GM23338 (cell line): ENCODE results near the gene KLHL17.

Experiments used
- CTCF ChIP-seq, 2 experiments: fragments of 200-600 bp in 1 of 2; sonication (generic) in 1 of 2; conservative IDR thresholded peaks; 2 replicates each; pipeline versions ENCODE4 v1.5.1 to v1.6.1; 2016 to 2017; ENCODE audit warnings: antibody characterized with exemption in 2 of 2, low read depth in 2 of 2, mild to moderate bottlenecking in 2 of 2, moderate library complexity in 1 of 2
- EZH2 ChIP-seq: fragments of 200-600 bp; sonication (generic); IDR thresholded peaks from one replicate; pipeline ENCODE4 v1.8.0; 2017; ENCODE audit warnings: antibody characterized with exemption, mild to moderate bottlenecking, low read depth; ENCODE audit not compliant: unreplicated experiment
- EZH2phosphoT487 ChIP-seq: fragments of 200-600 bp; sonication (generic); IDR thresholded peaks from one replicate; pipeline ENCODE4 v1.8.1; 2018; ENCODE audit warnings: antibody characterized with exemption; ENCODE audit not compliant: unreplicated experiment
- NANOG ChIP-seq: IDR thresholded peaks from 2 replicates; pipeline ENCODE4 v1.6.1; 2016; ENCODE audit warnings: antibody characterized with exemption, borderline replicate concordance
- POLR2AphosphoS5 ChIP-seq: IDR thresholded peaks from 2 replicates; pipeline ENCODE4 v1.6.1; 2016; ENCODE audit warnings: antibody characterized with exemption, low read depth
- REST ChIP-seq: IDR thresholded peaks from one replicate; pipeline ENCODE4 v1.6.1; 2018; ENCODE audit warnings: antibody characterized with exemption; ENCODE audit not compliant: unreplicated experiment
- ZNF114 ChIP-seq: fragments of 250-450 bp; sonication (Bioruptor Pico); IDR thresholded peaks from 2 replicates; pipeline ENCODE4 v1.5.0; 2020; ENCODE audit warnings: mild to moderate bottlenecking, moderate library complexity
- ZNF331 ChIP-seq: fragments of 250-450 bp; sonication (Bioruptor Pico); IDR thresholded peaks from 2 replicates; pipeline ENCODE4 v1.5.0; 2020; ENCODE audit warnings: low read depth, mild to moderate bottlenecking, moderate library complexity

- TF ChIP-seq EZH2 (peak; percentile 73), CTCF (conservative IDR thresholded peaks at IDR 0.05; ENCODE audit: low read depth in 2 of 2) (no peak), POLR2AphosphoS5 (no peak), ZNF331 (CRISPR knock-in tag) (no peak), NANOG (no peak), EZH2phosphoT487 (peak; percentile 80), REST (no peak), ZNF114 (CRISPR knock-in tag) (no peak)
Measured at GRCh38 chr1:923131-923990, 37.0 kb upstream of the KLHL17 start, which contains the start of gene SAMD11.
